PC-3 (cell line): ENCODE data around the gene TEAD1. TPM values are rescaled to one million over a fixed set of nuclear protein-coding genes. Genes with fewer than 3 reads are reported as not detected.
A peak's percentile ranks its signal among the peaks of the same experiment; 100 is the strongest.

Experiments used
- ATAC-seq: fragments of 200-7000 bp; cut with Tn5 transposase; 2 replicates; pipeline ENCODE4 v1.9.1; 2020; ENCODE audit warnings: mild to moderate bottlenecking, moderate library complexity
- BruUV-seq: library from RNA; stranded (reverse); fragments of 400-500 nt; replicated peaks from 2 replicates; lab custom pipeline; 2021; lab: Mats Ljungman, UMichigan
- CTCF ChIA-PET: fragments of 300-600 bp; sonication (Branson Sonifier 250); formaldehyde crosslinking; loops from one replicate; lab custom pipeline; 2022; ENCODE audit warnings: antibody characterized with exemption; lab: Charles Lee
- POLR2A ChIA-PET: fragments of 300-600 bp; sonication (Branson Sonifier 250); formaldehyde crosslinking; loops from one replicate; lab custom pipeline; 2022; ENCODE audit warnings: antibody characterized with exemption; ENCODE audit not compliant: unreplicated experiment; lab: Charles Lee
- DNase-seq: peaks from one replicate; pipeline ENCODE4 v3.0.0-alpha.2; 2015
- H2AFZ ChIP-seq: fragments of 300-600 bp; sonication (generic); 2 replicates; pipeline ENCODE4 v1.6.0; 2016; ENCODE audit warnings: antibody characterized with exemption, low read length
- H3F3A ChIP-seq: fragments of 300-600 bp; sonication (generic); one replicate; pipeline ENCODE4 v1.6.0; 2017; ENCODE audit warnings: antibody characterized with exemption, low read length, control low read depth, mild to moderate bottlenecking; ENCODE audit not compliant: unreplicated experiment
- H3K27ac ChIP-seq: fragments of 300-600 bp; sonication (generic); 2 replicates; pipeline ENCODE4 v1.5.1; 2016; ENCODE audit warnings: mild to moderate bottlenecking, low read length
- H3K27me3 ChIP-seq: fragments of 300-600 bp; sonication (generic); 2 replicates; pipeline ENCODE4 v1.6.1; 2016; ENCODE audit warnings: low read length, mixed read lengths
- H3K36me3 ChIP-seq: fragments of 300-600 bp; sonication (generic); 2 replicates; pipeline ENCODE4 v1.6.1; 2016; ENCODE audit warnings: low read depth, mixed run types, low read length, mixed read lengths
- H3K4me1 ChIP-seq: fragments of 300-600 bp; sonication (generic); 2 replicates; pipeline ENCODE4 v1.5.1; 2016; ENCODE audit warnings: low read length; ENCODE audit not compliant: insufficient read depth
- H3K4me2 ChIP-seq: fragments of 300-600 bp; sonication (generic); 2 replicates; pipeline ENCODE4 v1.6.0; 2016; ENCODE audit warnings: low read length
- H3K4me3 ChIP-seq: fragments of 300-600 bp; sonication (generic); 2 replicates; pipeline ENCODE4 v1.5.1; 2016; ENCODE audit warnings: mild to moderate bottlenecking, low read length, mixed read lengths
- H3K79me2 ChIP-seq: fragments of 300-600 bp; sonication (generic); 2 replicates; pipeline ENCODE4 v1.6.1; 2017; ENCODE audit warnings: low read length, mixed read lengths
- H3K9ac ChIP-seq: fragments of 300-600 bp; sonication (generic); 2 replicates; pipeline ENCODE4 v1.6.0; 2016; ENCODE audit warnings: mild to moderate bottlenecking, low read length
- H3K9me2 ChIP-seq: fragments of 300-600 bp; sonication (generic); replicated peaks from 2 replicates; pipeline ENCODE4 v1.6.1; 2016; ENCODE audit warnings: mixed run types, low read length, mixed read lengths
- H3K9me3 ChIP-seq: fragments of 300-600 bp; sonication (generic); 2 replicates; pipeline ENCODE4 v1.6.1; 2016; ENCODE audit warnings: low read length, mixed read lengths
- H4K20me1 ChIP-seq: fragments of 300-600 bp; sonication (generic); 2 replicates; pipeline ENCODE4 v1.6.1; 2016; ENCODE audit warnings: low read length, mixed read lengths
- CTCF ChIP-seq: fragments of 300-600 bp; sonication (generic); conservative IDR thresholded peaks from 2 replicates; pipeline ENCODE4 v1.5.1; 2017; ENCODE audit warnings: antibody characterized with exemption, low read depth, mild to moderate bottlenecking, low read length
- EZH2 ChIP-seq: fragments of 300-600 bp; sonication (generic); IDR thresholded peaks from one replicate; pipeline ENCODE4 v1.6.1; 2017; ENCODE audit warnings: antibody characterized with exemption, mild to moderate bottlenecking, low read length; ENCODE audit not compliant: unreplicated experiment
- EZH2phosphoT487 ChIP-seq: fragments of 300-600 bp; sonication (generic); IDR thresholded peaks from 2 replicates; pipeline ENCODE4 v1.6.1; 2018; ENCODE audit warnings: mild to moderate bottlenecking, antibody characterized with exemption, low read length, borderline replicate concordance
- intact Hi-C: fragments of 100-400 bp; cut with micrococcal nuclease; formaldehyde crosslinking; loops from 2 replicates; pipeline ENCODE4 v1.9.0; 2023
- total RNA-seq: library from RNA; depleted of rRNA; stranded (reverse); fragments of >200 nt; gene quantifications from 2 replicates; pipeline ENCODE4 v1.2.3, GENCODE V29; 2014

Gene TEAD1
- total RNA-seq, 1 experiment from 2014 or later = 70.2 TPM

DNA sequence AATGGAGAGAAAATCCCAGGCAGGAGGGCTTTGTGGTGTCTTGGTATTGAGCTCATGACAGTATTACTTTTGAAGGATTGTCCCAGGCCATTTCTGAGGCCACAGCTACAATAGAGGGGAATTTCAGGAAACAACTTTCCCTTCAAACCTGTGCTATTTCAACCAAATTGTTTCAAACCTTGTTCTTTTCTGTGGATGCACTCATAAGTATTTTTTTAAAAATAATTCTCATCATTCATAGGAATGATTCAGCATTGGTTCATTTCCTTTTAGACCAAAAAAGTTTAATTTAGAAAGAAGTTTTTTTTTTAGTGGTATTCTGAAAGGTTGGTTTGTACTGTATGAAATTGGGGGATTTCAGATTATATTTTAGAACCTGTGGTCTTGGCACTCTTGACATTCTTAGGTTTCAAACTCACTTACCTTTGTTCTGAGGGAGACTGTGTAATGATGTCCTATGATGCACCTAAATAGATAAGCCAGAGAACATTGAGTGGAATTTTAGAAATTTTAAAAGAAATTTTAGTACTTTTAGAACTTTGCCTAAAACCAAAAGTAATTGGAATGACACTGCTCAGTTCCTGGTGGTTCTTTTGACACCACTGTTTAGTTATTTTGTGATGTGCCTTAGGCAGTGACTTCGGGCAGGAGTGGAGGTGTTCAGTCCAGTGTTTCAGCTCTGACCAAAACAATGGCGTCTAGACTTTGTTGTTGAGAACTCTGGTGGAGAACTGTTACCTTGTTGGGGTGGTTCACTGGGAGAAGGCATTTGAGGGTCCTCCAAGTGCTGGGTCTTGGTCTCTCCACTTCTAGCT lies 12.2 kb downstream of the TEAD1 start:
- ChIA-PET POLR2A (no interaction called here), CTCF (no interaction called here)
- Histone ChIP-seq H3K4me3 (no peak overlapping the region), H2AFZ (no peak overlapping the region), H3K4me1 (peaks cover 71% of the 10 kb centered on the region), H3K27ac (peak overlapping the region; percentile 85), H3K36me3 (peaks cover 5% of the 10 kb centered on the region; the same call in 1 of the 2 replicates), H3K9ac (peak overlapping the region; percentile 51; the same call in 1 of the 2 replicates), H3K4me2 (peak overlapping the region; percentile 62), H3K9me3 (no peaks in the 10 kb centered on the region), H3K27me3 (no peaks in the 10 kb centered on the region), H3K9me2 (no peaks in the 10 kb centered on the region), H3K79me2 (peaks cover 100% of the 10 kb centered on the region), H3F3A (no peaks in the 10 kb centered on the region), H4K20me1 (peaks cover 27% of the 10 kb centered on the region)
- ATAC-seq = no peak
- intact Hi-C loops = no loop called here
- no peak for TF ChIP-seq CTCF
- no peak for TF ChIP-seq EZH2
- no peak for TF ChIP-seq EZH2phosphoT487
- DNase-seq = peak; percentile 39
- BruUV-seq = no TSS peak

DNA sequence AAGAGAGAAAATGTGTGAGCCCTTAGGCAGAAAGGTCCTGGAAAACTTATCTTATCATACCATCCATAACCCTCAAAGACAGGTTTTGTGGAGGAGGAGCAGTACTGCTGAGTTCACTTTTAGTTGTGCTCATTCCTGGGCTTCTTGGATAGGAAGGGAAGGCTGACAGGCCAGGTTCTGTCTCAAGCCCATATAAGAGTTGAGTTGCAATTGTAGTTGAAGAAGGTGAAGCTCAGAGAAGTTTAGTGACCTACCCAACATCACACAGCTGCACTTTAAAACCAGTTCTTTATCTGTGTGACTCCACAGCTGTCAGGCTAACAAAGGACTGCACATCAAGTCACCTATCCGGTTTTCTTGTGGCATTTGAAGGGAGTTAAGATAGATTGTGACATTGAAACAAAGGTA lies 13.0 kb downstream of the TEAD1 start:
- TF ChIP-seq EZH2phosphoT487 (no peak), CTCF (no peak)
- Histone ChIP-seq H3K4me2 (peak overlapping the region; percentile 62), H3K9ac (peak overlapping the region; percentile 5; the same call in 1 of the 2 replicates), H3K36me3 (no peaks in the 10 kb centered on the region), H3F3A (no peaks in the 10 kb centered on the region), H3K4me1 (peaks cover 78% of the 10 kb centered on the region), H3K4me3 (no peak overlapping the region), H3K27ac (peak overlapping the region; percentile 85), H3K9me3 (no peaks in the 10 kb centered on the region), H3K79me2 (peaks cover 100% of the 10 kb centered on the region), H2AFZ (no peak overlapping the region), H4K20me1 (peaks cover 27% of the 10 kb centered on the region), H3K9me2 (no peaks in the 10 kb centered on the region), H3K27me3 (no peaks in the 10 kb centered on the region)
- CTCF ChIA-PET = no interaction called here
- no TSS peak for BruUV-seq
- POLR2A ChIA-PET = no interaction called here
- DNase-seq (peak; percentile 57), ATAC-seq (no peak)
- intact Hi-C loops = no loop called here

DNA sequence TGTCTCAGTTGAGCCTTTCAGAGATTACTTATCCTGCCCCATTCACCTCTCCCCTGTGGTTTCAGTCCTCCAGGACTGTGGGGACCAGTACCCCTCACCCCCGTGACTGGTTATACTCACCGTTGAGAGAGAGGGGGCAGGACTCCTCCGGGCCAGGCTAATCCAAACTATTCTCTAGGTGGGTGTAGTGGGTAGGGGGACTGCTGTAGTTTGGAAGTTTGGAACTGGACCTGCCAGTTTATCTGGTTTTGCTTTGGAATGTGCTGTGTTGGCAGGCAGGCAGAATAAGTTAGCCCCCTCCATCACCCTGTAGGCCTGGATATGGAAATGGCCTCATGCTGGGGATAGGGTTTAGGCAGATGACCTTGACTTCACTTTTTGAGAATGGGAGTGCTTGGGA lies 13.5 kb downstream of the TEAD1 start:
- H3K79me2 ChIP-seq = peaks cover 98% of the 10 kb centered on the region
- peak overlapping the region; percentile 62 for H3K4me2 ChIP-seq
- peak; percentile 69 for DNase-seq
- no peak for TF ChIP-seq CTCF
- no peak for TF ChIP-seq EZH2phosphoT487
- TF ChIP-seq EZH2 = no peak
- ChIA-PET POLR2A (no interaction called here), CTCF (no interaction called here)
- H4K20me1 ChIP-seq = peaks cover 27% of the 10 kb centered on the region
- no peaks in the 10 kb centered on the region for H3K27me3 ChIP-seq
- peaks cover 84% of the 10 kb centered on the region for H3K4me1 ChIP-seq
- no peak overlapping the region for H2AFZ ChIP-seq
- H3K9me2 ChIP-seq = no peaks in the 10 kb centered on the region
- no peak overlapping the region for H3K4me3 ChIP-seq
- H3F3A ChIP-seq = peaks cover under 1% of the 10 kb centered on the region
- H3K27ac ChIP-seq = peak overlapping the region; percentile 85
- intact Hi-C loops = no loop called here
- no peaks in the 10 kb centered on the region for H3K9me3 ChIP-seq
- ATAC-seq = no peak
- no TSS peak for BruUV-seq
- H3K9ac ChIP-seq = no peak overlapping the region
- H3K36me3 ChIP-seq = no peaks in the 10 kb centered on the region
